Stimulated activated CD4-positive, alpha-beta T cell treated with anti-CD3 and anti-CD28 coated beads, Interleukin-15, amount 100 ng/mL, for 48 hours (primary cell): Measurements from ENCODE around the gene IGFL1.
"Not testable (repeated sequence)": the region's sequence is repeated elsewhere in the genome, so short reads cannot be mapped to it uniquely, and the experiment has no call there.

Experiments
- DNase-seq, 2 donors: peaks; one replicate each; pipeline ENCODE4 v3.0.0-alpha.2; 2020; ENCODE audit warnings: low read depth in 2 of 2

The IGFL1 gene

GRCh38 chr19:46224773-46225172, 4.8 kb upstream of the IGFL1 start:
- no peak for DNase-seq

GRCh38 chr19:46225558-46226004, 4.0 kb upstream of the IGFL1 start:
- DNase-seq: no peak

GRCh38 chr19:46226438-46226973, 3.0 kb upstream of the IGFL1 start:
- DNase-seq: no peak

- DNase-seq: no peak
Measured at GRCh38 chr19:46232029-46232428, 2.5 kb downstream of the IGFL1 start.

GRCh38 chr19:46232468-46232867, 2.9 kb downstream of the IGFL1 start:
- no peak for DNase-seq

GRCh38 chr19:46232938-46233621, 3.5 kb downstream of the IGFL1 start:
- DNase-seq: no peak

GRCh38 chr19:46233871-46234270, 4.3 kb downstream of the IGFL1 start:
- DNase-seq: not testable (repeated sequence)

- not testable (repeated sequence) for DNase-seq
Measured at GRCh38 chr19:46238141-46238540, 8.6 kb downstream of the IGFL1 start.

- DNase-seq: no peak
Measured at GRCh38 chr19:46239193-46240024, 9.9 kb downstream of the IGFL1 start.

- no peak for DNase-seq
Measured at GRCh38 chr19:46240693-46241092, 11.2 kb downstream of the IGFL1 start.

GRCh38 chr19:46241626-46242025, 12.1 kb downstream of the IGFL1 start:
- no peak for DNase-seq

- DNase-seq: not testable (repeated sequence)
Measured at GRCh38 chr19:46243081-46243654, 13.6 kb downstream of the IGFL1 start.

GRCh38 chr19:46250076-46250735, 20.7 kb downstream of the IGFL1 start:
- no peak for DNase-seq

GRCh38 chr19:46251416-46251815, 21.9 kb downstream of the IGFL1 start:
- DNase-seq: no peak

GRCh38 chr19:46254776-46255175, 25.2 kb downstream of the IGFL1 start:
- no peak for DNase-seq

GRCh38 chr19:46256855-46257254, 27.3 kb downstream of the IGFL1 start:
- no peak for DNase-seq

- not testable (repeated sequence) for DNase-seq
Measured at GRCh38 chr19:46261501-46261900, 32.0 kb downstream of the IGFL1 start.

GRCh38 chr19:46262684-46263296, 33.2 kb downstream of the IGFL1 start:
- DNase-seq: peak; percentile 30 to 59

- DNase-seq: not testable (repeated sequence)
Measured at GRCh38 chr19:46264801-46265200, 35.3 kb downstream of the IGFL1 start.

- DNase-seq: peak; percentile 47 to 69
Measured at GRCh38 chr19:46265217-46265828, 35.8 kb downstream of the IGFL1 start.

GRCh38 chr19:46269101-46269500, 39.6 kb downstream of the IGFL1 start:
- no peak for DNase-seq
